Endothelial cell of umbilical vein (primary cell): Measurements from ENCODE around the gene ITPKB. TPM values are rescaled to one million over a fixed set of nuclear protein-coding genes. Genes with fewer than 3 reads are reported as not detected.

Source experiments
- BruUV-seq: library from RNA; stranded (reverse); fragments of 400-500 nt; replicated peaks from 2 replicates; lab custom pipeline; 2021; lab: Mats Ljungman, UMichigan
- CTCF ChIA-PET: fragments of 300-600, 350-600 bp; sonication (Branson Sonifier 250); formaldehyde crosslinking; loops from one replicate; lab custom pipeline; 2021; ENCODE audit warnings: antibody characterized with exemption, inconsistent platforms; lab: Charles Lee
- POLR2A ChIA-PET: fragments of 300-600, 350-600 bp; sonication (Branson Sonifier 250); formaldehyde crosslinking; loops from one replicate; lab custom pipeline; 2021; ENCODE audit warnings: antibody characterized with exemption, inconsistent platforms; lab: Charles Lee
- DNase-seq: peaks from one replicate; pipeline ENCODE4 v3.0.0-alpha.2; 2011; ENCODE audit warnings: low read depth, low spot score
- FAIRE-seq: peaks from 2 replicates; lab custom pipeline; 2011; peaks lifted over from hg19 to GRCh38; lab: Jason Lieb, UNC
- H2AFZ ChIP-seq: 2 replicates; pipeline ENCODE4 v1.6.0; 2012; ENCODE audit warnings: low read depth, low read length, control low read depth, inconsistent platforms
- H3K27ac ChIP-seq: 2 replicates; pipeline ENCODE4 v1.5.1; 2011; ENCODE audit warnings: low read depth, mild to moderate bottlenecking, control low read depth, low read length, moderate library complexity; ENCODE audit not compliant: insufficient read depth
- H3K27me3 ChIP-seq, 2 experiments: 2 replicates each; pipeline versions ENCODE4 v1.6.0 to v1.6.1; 2011; ENCODE audit warnings: low read length in 2 of 2, mixed read lengths in 1 of 2; ENCODE audit not compliant: control insufficient read depth in 2 of 2, insufficient read depth in 2 of 2
- H3K36me3 ChIP-seq, 2 experiments: 2 replicates in 1 of 2; 3 replicates in 1 of 2; pipeline ENCODE4 v1.5.1; 2011; ENCODE audit warnings: low read length in 2 of 2, mild to moderate bottlenecking in 1 of 2, moderate library complexity in 1 of 2; ENCODE audit not compliant: control insufficient read depth in 2 of 2, insufficient read depth in 2 of 2; ENCODE audit errors: extremely low read depth in 1 of 2
- H3K4me1 ChIP-seq: 3 replicates; pipeline ENCODE4 v1.5.1; 2011; ENCODE audit warnings: mild to moderate bottlenecking, low read length; ENCODE audit not compliant: control insufficient read depth, insufficient read depth; ENCODE audit errors: extremely low read depth
- H3K4me2 ChIP-seq: 2 replicates; pipeline ENCODE4 v1.6.1; 2011; ENCODE audit warnings: low read length, control low read depth, mixed read lengths; ENCODE audit not compliant: insufficient read depth
- H3K4me3 ChIP-seq, 3 experiments: fragments of 200-600 bp in 1 of 3; sonication (generic), shearing (Covaris generic) in 1 of 3; replicated peaks in 1 of 3; 2 replicates each; pipeline ENCODE4 v1.5.1; 2011 to 2016; ENCODE audit warnings: control low read depth in 3 of 3, low read length in 3 of 3, mild to moderate bottlenecking in 2 of 3, inconsistent platforms in 1 of 3, low read depth in 1 of 3, moderate library complexity in 1 of 3; ENCODE audit not compliant: insufficient read depth in 1 of 3
- H3K79me2 ChIP-seq: 2 replicates; pipeline ENCODE4 v1.6.0; 2012; ENCODE audit warnings: low read length, inconsistent platforms; ENCODE audit not compliant: control insufficient read depth, insufficient read depth
- H3K9ac ChIP-seq: replicated peaks from 2 replicates; pipeline ENCODE3; 2011; ENCODE audit warnings: low read length, control low read depth; ENCODE audit not compliant: insufficient read depth; ENCODE audit errors: extremely low read depth
- H3K9me1 ChIP-seq: replicated peaks from 3 replicates; pipeline ENCODE4 v1.6.0; 2011; ENCODE audit warnings: mild to moderate bottlenecking, low read length; ENCODE audit not compliant: control insufficient read depth, insufficient read depth; ENCODE audit errors: extremely low read depth
- H3K9me3 ChIP-seq: replicated peaks from 2 replicates; pipeline ENCODE4 v1.5.1; 2012; ENCODE audit warnings: low read length, inconsistent platforms; ENCODE audit not compliant: control insufficient read depth, insufficient read depth
- H4K20me1 ChIP-seq: replicated peaks from 2 replicates; pipeline ENCODE3; 2011; ENCODE audit warnings: mild to moderate bottlenecking, low read length; ENCODE audit not compliant: control insufficient read depth, insufficient read depth; ENCODE audit errors: extremely low read depth
- CTCF ChIP-seq, 2 donors: IDR thresholded peaks; 1 replicate in 1 of 2; 2 replicates in 1 of 2; pipeline ENCODE4 v1.5.1; 2011; ENCODE audit warnings: low read length in 2 of 2, mild to moderate bottlenecking in 2 of 2, moderate library complexity in 2 of 2, control low read depth in 1 of 2, inconsistent platforms in 1 of 2, low read depth in 1 of 2; ENCODE audit not compliant: insufficient read depth in 1 of 2; ENCODE audit errors: extremely low read depth in 1 of 2
- EZH2 ChIP-seq: IDR thresholded peaks from 2 replicates; pipeline ENCODE4 v1.6.1; 2012; ENCODE audit warnings: borderline replicate concordance, low read depth, mild to moderate bottlenecking, moderate library complexity, low read length, inconsistent platforms; ENCODE audit not compliant: severe bottlenecking
- FOS ChIP-seq: IDR thresholded peaks from 2 replicates; pipeline ENCODE4 v1.6.1; 2011; ENCODE audit warnings: mild to moderate bottlenecking, low read length, moderate library complexity, borderline replicate concordance; ENCODE audit not compliant: insufficient read depth
- JUN ChIP-seq: IDR thresholded peaks from 2 replicates; pipeline ENCODE4 v1.6.1; 2011; ENCODE audit warnings: borderline replicate concordance, low read depth; ENCODE audit not compliant: insufficient read length, insufficient read depth
- MAX ChIP-seq: IDR thresholded peaks from 2 replicates; pipeline ENCODE4 v1.6.1; 2011; ENCODE audit not compliant: insufficient read depth, insufficient read length
- MYC ChIP-seq: IDR thresholded peaks from one replicate; pipeline ENCODE4 v1.6.1; 2011; ENCODE audit warnings: mild to moderate bottlenecking, low read depth, low read length
- dilution Hi-C: fragments of 300-500 bp; cut with MboI; formaldehyde crosslinking; loops from one replicate; pipeline ENCODE4 v1.15.0; 2019; ENCODE audit warnings: low sequenced_read_pairs; ENCODE audit not compliant: extremely low pct_ligation_motif_present
- intact Hi-C: fragments of 100-400 bp; cut with micrococcal nuclease; formaldehyde crosslinking; loops from one replicate; pipeline ENCODE4 v1.10.0; 2022
- polyA plus RNA-seq, 4 experiments: library from polyadenylated mRNA; depleted of rRNA in 3 of 4; stranded (reverse) in 3 of 4; unstranded in 1 of 4; fragments of >200 nt; gene quantifications; 2 replicates each; pipeline versions ENCODE4 v1.2.1 to v1.2.3, GENCODE V29; 2011 to 2012; ENCODE audit warnings: missing spikeins in 1 of 4
- total RNA-seq: library from RNA; stranded (reverse); gene quantifications from 2 replicates; pipeline ENCODE4 v1.2.3, GENCODE V29; 2021

ITPKB gene
- total and polyA plus RNA-seq, 2 donors (not counting 3 experiments of a cell fraction or from before 2014, with no cell fraction given) = 7.7 to 34.8 TPM

- Histone ChIP-seq H3K27me3 (no peaks in the 10 kb centered on the region), H3K36me3 (no peaks in the 10 kb centered on the region), H2AFZ (no peak overlapping the region), H3K79me2 (no peaks in the 10 kb centered on the region), H3K9ac (no peak overlapping the region), H3K9me3 (no peaks in the 10 kb centered on the region), H3K4me2 (no peak overlapping the region), H3K27ac (no peak overlapping the region), H4K20me1 (no peaks in the 10 kb centered on the region), H3K4me3 (no peak overlapping the region), H3K4me1 (peaks cover 20% of the 10 kb centered on the region), H3K9me1 (no peaks in the 10 kb centered on the region)
- CTCF ChIA-PET = interaction anchor here (1.3 to 2.2 kb wide), 5 partner anchors 11 to 118 kb away, joined by 3 to 6 read pairs (median 4); no protein-coding TSS in a partner anchor
- DNase-seq = no peak
- POLR2A ChIA-PET = no interaction called here
- TF ChIP-seq JUN = no peak
- no peak for TF ChIP-seq EZH2
- TF ChIP-seq FOS = no peak
- TF ChIP-seq MAX = no peak
- TF ChIP-seq CTCF (IDR thresholded peaks at IDR 0.05; ENCODE audit: extremely low read depth in 1 of 2, insufficient read depth in 1 of 2, low read depth in 1 of 2, low read length in 2 of 2) = no peak
- no peak for TF ChIP-seq MYC
- intact Hi-C loops (no loop called here), dilution Hi-C loops (no loop called here)
- no peak for FAIRE-seq
- BruUV-seq = no TSS peak
These were observed 28.6 kb downstream of the ITPKB start for GRCh38 chr1:226710501-226710900.
